Measurements from ENCODE around the gene CCDC24.

DNA sequence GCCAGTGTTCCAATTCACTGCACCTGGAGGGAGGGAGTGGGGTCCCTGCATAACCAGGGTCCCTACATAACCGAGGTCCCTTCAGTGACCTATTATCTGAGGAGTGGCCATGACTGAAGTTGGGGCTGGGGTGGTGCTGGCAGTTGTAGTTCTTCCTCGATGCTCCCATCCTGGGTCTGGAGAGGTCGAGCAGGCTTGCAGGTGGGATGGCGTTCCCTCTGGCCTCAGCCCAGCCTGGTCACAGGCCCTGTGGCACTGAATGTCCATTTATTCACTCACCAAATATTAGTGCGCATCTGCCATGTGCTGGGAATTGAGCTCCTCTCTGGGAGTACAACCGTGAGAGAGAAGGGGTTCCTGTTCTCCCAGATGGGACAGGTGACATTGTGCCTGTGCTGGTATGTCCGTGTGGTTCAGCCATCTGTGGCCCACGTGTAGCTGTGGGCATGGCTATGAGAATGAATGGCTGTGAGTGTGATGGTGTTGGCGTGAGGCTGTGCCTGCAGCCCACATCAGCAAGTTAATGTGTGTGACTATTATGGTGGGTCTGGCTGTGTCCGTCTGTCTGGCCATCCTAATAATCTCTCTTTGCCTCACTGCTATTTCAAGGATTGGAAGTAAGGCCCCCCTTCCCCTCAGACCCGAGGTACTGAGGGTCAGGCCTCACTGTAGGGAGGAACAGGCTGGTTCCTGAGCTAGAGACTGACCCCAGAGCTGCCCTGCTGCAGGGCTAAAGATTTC is 43.7 kb downstream of the CCDC24 start:
- TF ChIP-seq, protein P1, sequence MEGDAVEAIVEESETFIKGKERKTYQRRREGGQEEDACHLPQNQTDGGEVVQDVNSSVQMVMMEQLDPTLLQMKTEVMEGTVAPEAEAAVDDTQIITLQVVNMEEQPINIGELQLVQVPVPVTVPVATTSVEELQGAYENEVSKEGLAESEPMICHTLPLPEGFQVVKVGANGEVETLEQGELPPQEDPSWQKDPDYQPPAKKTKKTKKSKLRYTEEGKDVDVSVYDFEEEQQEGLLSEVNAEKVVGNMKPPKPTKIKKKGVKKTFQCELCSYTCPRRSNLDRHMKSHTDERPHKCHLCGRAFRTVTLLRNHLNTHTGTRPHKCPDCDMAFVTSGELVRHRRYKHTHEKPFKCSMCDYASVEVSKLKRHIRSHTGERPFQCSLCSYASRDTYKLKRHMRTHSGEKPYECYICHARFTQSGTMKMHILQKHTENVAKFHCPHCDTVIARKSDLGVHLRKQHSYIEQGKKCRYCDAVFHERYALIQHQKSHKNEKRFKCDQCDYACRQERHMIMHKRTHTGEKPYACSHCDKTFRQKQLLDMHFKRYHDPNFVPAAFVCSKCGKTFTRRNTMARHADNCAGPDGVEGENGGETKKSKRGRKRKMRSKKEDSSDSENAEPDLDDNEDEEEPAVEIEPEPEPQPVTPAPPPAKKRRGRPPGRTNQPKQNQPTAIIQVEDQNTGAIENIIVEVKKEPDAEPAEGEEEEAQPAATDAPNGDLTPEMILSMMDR (IDR thresholded peaks at IDR 0.05): no peak
- TF ChIP-seq POLR2A (IDR thresholded peaks at IDR 0.05) (no peak), EP300 (IDR thresholded peaks at IDR 0.05) (no peak)

Data from ovary (tissue), 3 donors.